ENCODE measurements around the gene YPEL1.

Gene YPEL1

DNA sequence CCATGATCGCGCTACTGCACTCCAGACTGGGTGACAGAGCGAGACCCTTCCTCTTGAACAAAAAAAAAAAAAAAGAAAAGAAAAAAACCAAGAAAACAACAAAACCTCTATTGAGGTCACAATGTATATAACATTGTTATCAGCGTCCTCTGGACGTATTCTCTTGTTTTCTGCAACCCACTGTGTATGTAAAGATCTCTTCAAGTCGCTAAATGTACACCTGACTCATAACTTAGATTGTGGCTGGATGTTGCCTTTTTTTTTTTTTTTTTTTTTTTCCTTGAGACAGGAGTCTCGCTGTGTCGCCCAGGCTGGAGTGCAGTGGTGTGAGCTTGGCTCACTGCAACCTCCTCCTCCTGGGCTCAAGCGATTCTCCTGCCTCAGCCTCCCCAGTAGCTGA is 1.4 kb upstream of the YPEL1 start:
- Histone ChIP-seq H2AFZ (no peak overlapping the region), H3K36me3 (ENCODE audit: control insufficient read depth, insufficient read depth, low read length) (no peaks in the 10 kb centered on the region), H3K4me2 (ENCODE audit: low read length) (no peak overlapping the region), H3K27me3 (ENCODE audit: control insufficient read depth, insufficient read depth, low read length) (no peaks in the 10 kb centered on the region), H3K4me1 (no peaks in the 10 kb centered on the region), H3K4me3 (ENCODE audit: low read depth, low read length) (no peak overlapping the region), H3K27ac (no peak overlapping the region), H3K79me2 (no peaks in the 10 kb centered on the region), H3K9me3 (ENCODE audit: control insufficient read depth, low read length) (no peaks in the 10 kb centered on the region), H3K9ac (no peak overlapping the region)
- no peak for TF ChIP-seq CTCF (IDR thresholded peaks at IDR 0.05)

DNA sequence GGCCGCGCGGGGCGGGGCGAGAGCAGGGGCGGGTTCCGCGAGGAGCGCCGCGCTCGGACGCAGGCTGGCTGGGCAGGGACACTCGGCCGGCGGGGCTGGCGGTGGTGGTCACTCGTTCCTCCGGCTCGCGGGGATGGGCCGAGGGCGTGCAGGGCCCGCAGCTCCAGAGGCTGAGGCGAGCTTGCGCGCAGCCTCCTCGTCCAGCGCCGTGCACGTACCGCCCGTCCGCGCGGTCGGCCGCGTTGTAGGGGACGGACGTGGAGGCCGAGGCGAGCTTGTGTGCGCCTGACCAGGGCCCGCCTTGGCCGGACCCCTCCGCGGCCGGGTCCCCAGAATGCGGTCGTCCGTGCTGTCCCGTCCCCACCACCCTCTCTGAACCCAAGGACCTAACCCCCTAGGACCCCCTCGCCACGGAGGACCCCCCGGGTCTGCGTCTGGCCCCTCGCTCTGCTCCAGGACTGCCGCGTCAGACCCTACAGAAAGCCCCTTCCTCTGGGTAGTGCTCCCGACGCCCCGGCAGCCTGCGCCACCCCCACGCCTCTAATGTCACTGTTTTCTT is 569 bp upstream of the YPEL1 start:
- Histone ChIP-seq H3K27me3 (ENCODE audit: control insufficient read depth, insufficient read depth, low read length) (no peaks in the 10 kb centered on the region), H3K9me3 (ENCODE audit: control insufficient read depth, low read length) (no peaks in the 10 kb centered on the region), H3K4me3 (ENCODE audit: low read depth, low read length) (peak overlapping the region; percentile 59), H3K4me2 (ENCODE audit: low read length) (peak overlapping the region; percentile 94), H3K79me2 (no peaks in the 10 kb centered on the region), H2AFZ (peak overlapping the region; percentile 72), H3K4me1 (no peaks in the 10 kb centered on the region), H3K27ac (no peak overlapping the region), H3K9ac (no peak overlapping the region), H3K36me3 (ENCODE audit: control insufficient read depth, insufficient read depth, low read length) (no peaks in the 10 kb centered on the region)
- TF ChIP-seq CTCF (IDR thresholded peaks at IDR 0.05) = no peak

DNA sequence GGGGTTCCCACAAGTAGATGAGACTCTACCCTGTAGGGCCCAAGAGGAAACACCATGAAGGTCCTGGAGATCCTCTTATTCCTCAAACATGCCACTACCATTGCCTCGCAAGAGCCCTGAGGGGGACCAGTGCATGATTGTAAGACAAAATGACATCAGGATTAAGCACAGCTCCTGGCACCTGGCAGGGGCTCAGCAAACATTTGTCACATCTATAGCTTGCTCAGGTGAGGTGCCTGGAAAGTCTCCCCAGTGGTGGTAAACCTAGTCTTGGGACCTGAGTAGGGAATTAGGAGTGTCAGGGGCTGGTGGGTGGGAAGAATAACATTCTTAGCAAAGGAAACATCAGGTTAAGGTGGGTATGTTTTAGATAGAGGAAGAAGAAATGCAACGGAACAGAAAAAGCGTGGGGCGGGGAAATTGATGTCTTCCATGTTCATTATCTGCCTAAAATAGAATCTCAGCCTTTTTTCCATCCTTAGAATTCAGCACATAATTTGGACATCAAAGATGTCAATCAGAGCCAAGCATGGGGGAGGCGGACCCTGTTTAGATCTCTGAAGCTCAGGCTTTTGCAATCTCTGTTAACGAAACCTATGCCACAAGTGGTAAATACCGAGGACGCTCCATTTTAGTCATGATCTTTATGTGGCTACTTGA is 924 bp downstream of the YPEL1 start:
- no peaks in the 10 kb centered on the region for H3K9me3 ChIP-seq (ENCODE audit: control insufficient read depth, low read length)
- H2AFZ ChIP-seq = peak overlapping the region; percentile 58
- H3K9ac ChIP-seq = no peak overlapping the region
- no peaks in the 10 kb centered on the region for H3K36me3 ChIP-seq (ENCODE audit: control insufficient read depth, insufficient read depth, low read length)
- H3K4me3 ChIP-seq (ENCODE audit: low read depth, low read length) = peak overlapping the region; percentile 71
- TF ChIP-seq CTCF (IDR thresholded peaks at IDR 0.05) = no peak
- peak overlapping the region; percentile 97 for H3K4me2 ChIP-seq (ENCODE audit: low read length)
- no peaks in the 10 kb centered on the region for H3K4me1 ChIP-seq
- H3K79me2 ChIP-seq = no peaks in the 10 kb centered on the region
- no peak overlapping the region for H3K27ac ChIP-seq
- H3K27me3 ChIP-seq (ENCODE audit: control insufficient read depth, insufficient read depth, low read length) = no peaks in the 10 kb centered on the region

- no peak overlapping the region for H3K4me3 ChIP-seq (ENCODE audit: low read depth, low read length)
Measured at GRCh38 chr22:21731503-21731902, 4.1 kb downstream of the YPEL1 start.

More at GRCh38 chr22:21731503-21731902, 4.1 kb downstream of the YPEL1 start:
- TF ChIP-seq CTCF (IDR thresholded peaks at IDR 0.05) = no peak
- Histone ChIP-seq H2AFZ (no peak overlapping the region), H3K4me1 (no peaks in the 10 kb centered on the region), H3K36me3 (ENCODE audit: control insufficient read depth, insufficient read depth, low read length) (no peaks in the 10 kb centered on the region), H3K27me3 (ENCODE audit: control insufficient read depth, insufficient read depth, low read length) (no peaks in the 10 kb centered on the region), H3K4me2 (ENCODE audit: low read length) (no peak overlapping the region), H3K79me2 (peaks cover 2% of the 10 kb centered on the region), H3K27ac (no peak overlapping the region), H3K9me3 (ENCODE audit: control insufficient read depth, low read length) (no peaks in the 10 kb centered on the region), H3K9ac (no peak overlapping the region)

Measured in parathyroid adenoma (tissue), 2 donors.